Subcutaneous adipose tissue (tissue), 4 donors: ENCODE results near the gene SH2D4B. TPM values are rescaled to one million over a fixed set of nuclear protein-coding genes. Genes with fewer than 3 reads are reported as not detected.

Experiments
- CTCF ChIP-seq: fragments of 450-650 bp; IDR thresholded peaks from one replicate; pipeline ENCODE4 v1.5.1; 2016; ENCODE audit warnings: low read depth, mild to moderate bottlenecking, control low read depth, antibody characterized with exemption, moderate library complexity
- total RNA-seq, 4 donors: library from RNA; depleted of rRNA; stranded (reverse); fragments of >200 nt; gene quantifications; one replicate each; pipeline ENCODE4 v1.1.0, GENCODE V29; 2016

The SH2D4B gene
- total RNA-seq, 4 donors from 2014 or later, result 0.34 to 0.49 TPM; not detected in 2

GRCh38 chr10:80529604-80530003, 8.1 kb upstream of the SH2D4B start:
- TF ChIP-seq CTCF, result no peak

DNA sequence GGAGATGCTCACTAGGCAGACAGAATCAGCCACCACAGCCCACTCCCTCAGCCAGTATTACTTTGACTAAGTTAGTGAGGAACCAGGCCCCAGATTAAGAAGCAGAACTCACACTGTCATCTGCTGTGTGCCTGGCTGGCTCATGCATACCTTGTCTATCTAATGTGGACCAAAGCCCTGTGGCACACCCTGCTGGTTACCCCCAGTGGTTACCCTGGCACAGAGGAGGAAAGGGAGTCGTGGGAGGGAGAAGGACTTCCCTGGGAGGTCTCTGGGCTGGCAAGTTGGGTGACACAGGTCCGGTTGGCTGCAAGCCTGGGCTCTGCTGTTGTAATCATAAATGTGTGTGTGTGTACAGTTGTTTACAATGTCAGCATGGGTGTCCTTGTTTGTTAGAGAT, 7.5 kb upstream of the SH2D4B start:
- no peak for TF ChIP-seq CTCF

DNA sequence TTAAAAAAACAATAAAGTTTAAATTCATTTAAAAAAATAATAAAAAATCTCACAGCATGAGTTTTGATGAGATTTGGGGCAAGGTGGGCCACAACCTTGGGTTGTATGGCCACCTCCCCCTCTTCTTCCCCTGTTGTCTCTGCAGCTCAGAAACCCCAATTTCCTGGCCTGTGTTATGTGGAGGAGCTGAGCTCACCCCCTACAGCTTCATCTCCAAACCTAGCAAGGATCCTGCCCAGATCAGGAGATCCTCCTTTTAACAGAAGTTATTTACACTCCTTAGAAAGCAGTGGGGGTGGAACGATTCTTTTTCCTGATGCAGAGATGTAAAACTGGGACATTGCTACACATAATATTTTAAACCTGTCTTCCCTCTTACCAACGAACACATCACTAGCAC, 6.9 kb upstream of the SH2D4B start:
- no peak for TF ChIP-seq CTCF

- no peak for TF ChIP-seq CTCF
Measured at GRCh38 chr10:80532571-80532970, 5.1 kb upstream of the SH2D4B start.

GRCh38 chr10:80535671-80536360, 1.9 kb upstream of the SH2D4B start:
- no peak for TF ChIP-seq CTCF

- TF ChIP-seq CTCF, result no peak
Measured at GRCh38 chr10:80536361-80536835, 1.3 kb upstream of the SH2D4B start.

DNA sequence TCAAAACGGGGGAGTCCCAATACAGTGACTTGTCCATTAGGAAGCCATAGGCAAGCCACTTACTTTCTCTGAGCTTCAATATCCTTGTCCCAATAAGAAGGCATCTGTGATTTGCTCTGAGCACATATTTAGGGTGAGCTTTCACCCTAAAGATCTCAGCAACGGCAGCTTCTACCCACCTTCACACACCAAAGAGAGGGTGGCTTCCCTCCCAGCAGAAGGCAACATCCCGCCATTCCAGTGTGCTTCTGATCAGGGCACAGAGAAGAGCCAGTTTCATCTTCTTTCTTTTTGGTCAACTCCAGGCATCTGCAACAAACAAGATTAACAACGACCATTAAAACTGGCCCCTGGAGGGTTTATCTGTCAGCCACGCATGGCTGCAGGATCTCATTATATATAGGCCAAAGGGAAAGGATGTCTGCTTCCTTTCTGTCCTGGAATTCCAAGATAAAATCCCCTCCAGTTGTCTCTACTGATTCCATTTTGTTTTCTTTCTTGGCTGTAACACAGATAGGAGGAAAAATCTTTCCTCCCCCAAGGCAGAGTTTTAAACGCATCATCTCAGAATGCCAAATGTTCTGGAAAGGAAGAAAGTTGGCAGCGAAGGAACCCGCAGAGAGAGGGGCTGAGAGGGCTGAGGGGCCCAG, 491 bp upstream of the SH2D4B start:
- no peak for TF ChIP-seq CTCF
